ENCODE results near the gene CCDC148. TPM values are rescaled to one million over a fixed set of nuclear protein-coding genes. Genes with fewer than 3 reads are reported as not detected.

Gene CCDC148
- total RNA-seq, 2 experiments from 2014 or later = not detected

DNA sequence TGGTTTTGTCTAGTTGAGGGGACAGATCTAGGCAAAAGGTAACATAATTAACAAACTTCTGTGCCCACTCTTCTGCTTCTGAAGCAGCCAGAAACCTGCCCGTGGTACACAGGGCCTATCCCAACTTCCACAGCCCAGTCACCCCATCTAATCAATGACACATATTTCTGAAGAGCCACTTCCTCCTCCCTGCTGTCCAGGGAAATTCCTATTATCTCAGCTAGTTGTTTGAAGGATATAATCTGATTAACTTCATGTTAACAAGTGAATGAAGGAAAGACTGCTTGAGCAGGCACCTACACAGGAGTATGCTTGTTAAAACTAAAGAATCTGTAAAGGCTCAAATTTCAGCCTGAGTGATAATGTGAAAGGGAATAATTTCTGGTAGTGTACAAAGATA is 61.4 kb downstream of the CCDC148 start:
- no peak overlapping the region for H3K27ac Mint-ChIP-seq
- TF ChIP-seq, protein P1, sequence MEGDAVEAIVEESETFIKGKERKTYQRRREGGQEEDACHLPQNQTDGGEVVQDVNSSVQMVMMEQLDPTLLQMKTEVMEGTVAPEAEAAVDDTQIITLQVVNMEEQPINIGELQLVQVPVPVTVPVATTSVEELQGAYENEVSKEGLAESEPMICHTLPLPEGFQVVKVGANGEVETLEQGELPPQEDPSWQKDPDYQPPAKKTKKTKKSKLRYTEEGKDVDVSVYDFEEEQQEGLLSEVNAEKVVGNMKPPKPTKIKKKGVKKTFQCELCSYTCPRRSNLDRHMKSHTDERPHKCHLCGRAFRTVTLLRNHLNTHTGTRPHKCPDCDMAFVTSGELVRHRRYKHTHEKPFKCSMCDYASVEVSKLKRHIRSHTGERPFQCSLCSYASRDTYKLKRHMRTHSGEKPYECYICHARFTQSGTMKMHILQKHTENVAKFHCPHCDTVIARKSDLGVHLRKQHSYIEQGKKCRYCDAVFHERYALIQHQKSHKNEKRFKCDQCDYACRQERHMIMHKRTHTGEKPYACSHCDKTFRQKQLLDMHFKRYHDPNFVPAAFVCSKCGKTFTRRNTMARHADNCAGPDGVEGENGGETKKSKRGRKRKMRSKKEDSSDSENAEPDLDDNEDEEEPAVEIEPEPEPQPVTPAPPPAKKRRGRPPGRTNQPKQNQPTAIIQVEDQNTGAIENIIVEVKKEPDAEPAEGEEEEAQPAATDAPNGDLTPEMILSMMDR (IDR thresholded peaks at IDR 0.05) = no peak
- no peak overlapping the region for H3K4me3 Mint-ChIP-seq
- no peaks in the 10 kb centered on the region for H3K36me3 Mint-ChIP-seq (ENCODE audit: low read depth)
- peaks cover 22% of the 10 kb centered on the region for H3K27me3 Mint-ChIP-seq
- peaks cover 7% of the 10 kb centered on the region for H3K4me1 Mint-ChIP-seq (ENCODE audit: low read depth)
- no peaks in the 10 kb centered on the region for H3K9me3 Mint-ChIP-seq
- CTCF ChIA-PET = no interaction called here
- no peak for DNase-seq
- ATAC-seq = no peak
- POLR2A ChIA-PET = no interaction called here
- intact Hi-C loops (cut with micrococcal nuclease) = no loop called here

DNA sequence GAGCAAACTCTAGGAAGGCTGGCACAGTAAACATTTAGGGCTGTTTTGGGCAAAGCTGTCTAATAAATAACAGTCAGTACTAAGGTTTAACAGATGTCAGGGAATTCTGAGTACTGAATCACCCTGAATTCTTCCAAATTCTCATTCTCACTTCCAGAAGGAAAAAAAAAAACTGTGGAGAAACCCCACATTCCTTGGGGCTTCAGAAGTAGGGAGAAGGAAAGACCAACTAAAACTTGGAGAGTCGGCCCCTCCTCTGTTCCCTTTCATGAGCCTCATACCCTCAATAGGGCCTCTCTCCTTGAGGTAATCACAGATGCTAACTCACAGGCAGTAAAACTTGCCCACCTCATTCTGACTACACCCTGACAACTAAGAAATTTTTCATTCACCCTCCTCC is 62.1 kb downstream of the CCDC148 start:
- POLR2A ChIA-PET = no interaction called here
- no peak overlapping the region for H3K4me3 Mint-ChIP-seq
- CTCF ChIA-PET = no interaction called here
- intact Hi-C loops (cut with micrococcal nuclease) = no loop called here
- no peaks in the 10 kb centered on the region for H3K36me3 Mint-ChIP-seq (ENCODE audit: low read depth)
- TF ChIP-seq, protein P1 (IDR thresholded peaks at IDR 0.05) = no peak
- peaks cover 16% of the 10 kb centered on the region for H3K27me3 Mint-ChIP-seq
- no peaks in the 10 kb centered on the region for H3K9me3 Mint-ChIP-seq
- no peak for DNase-seq
- ATAC-seq = no peak
- H3K4me1 Mint-ChIP-seq (ENCODE audit: low read depth) = peaks cover 7% of the 10 kb centered on the region
- no peak overlapping the region for H3K27ac Mint-ChIP-seq

DNA sequence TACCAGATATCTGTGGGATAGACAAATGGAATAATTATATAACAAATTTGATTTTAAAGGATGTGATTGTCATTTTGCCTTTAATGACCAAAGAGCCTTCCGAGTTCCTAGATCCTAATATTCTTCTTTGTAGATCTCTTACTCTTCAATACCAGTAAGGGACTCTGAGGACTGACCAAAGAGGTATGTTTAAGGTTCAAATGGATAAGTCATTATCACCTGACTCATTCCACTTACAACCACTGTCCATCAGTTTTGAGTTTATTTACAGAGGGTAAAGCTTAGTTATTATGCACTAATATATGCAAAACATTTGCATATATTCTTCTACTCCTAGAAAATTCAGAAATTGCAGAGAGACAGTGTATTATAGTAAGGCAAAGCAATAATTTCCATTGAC is 62.7 kb downstream of the CCDC148 start:
- POLR2A ChIA-PET = interaction anchor here (0.6 kb wide), 1 partner anchor 1118 kb away, joined by 3 read pairs; no protein-coding TSS in a partner anchor
- Mint-ChIP-seq H3K27ac (no peak overlapping the region), H3K4me1 (ENCODE audit: low read depth) (peaks cover 7% of the 10 kb centered on the region), H3K36me3 (ENCODE audit: low read depth) (no peaks in the 10 kb centered on the region), H3K9me3 (no peaks in the 10 kb centered on the region), H3K27me3 (peaks cover 14% of the 10 kb centered on the region), H3K4me3 (no peak overlapping the region)
- intact Hi-C loops (cut with micrococcal nuclease) = no loop called here
- CTCF ChIA-PET = no interaction called here
- ATAC-seq (no peak), DNase-seq (no peak)
- TF ChIP-seq, protein P1 (IDR thresholded peaks at IDR 0.05) = no peak

DNA sequence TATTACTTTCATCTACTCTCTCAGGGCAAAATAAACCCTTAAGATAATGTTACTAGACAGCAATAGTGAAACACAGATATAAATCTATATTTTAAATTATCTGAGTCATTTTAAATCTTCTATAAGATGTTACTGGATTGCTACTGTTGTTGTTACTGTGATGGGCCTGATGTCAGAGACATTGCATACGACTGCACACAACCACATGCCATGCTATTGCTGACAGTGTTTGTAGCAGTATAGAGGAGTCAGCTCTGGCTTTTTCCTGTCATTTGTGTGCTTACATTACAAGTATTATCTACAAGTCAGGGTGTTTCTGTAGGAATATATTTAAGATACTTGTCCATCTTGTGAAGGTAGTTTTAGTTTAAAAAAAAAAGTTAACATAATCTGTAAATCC is 63.9 kb downstream of the CCDC148 start:
- peaks cover 7% of the 10 kb centered on the region for H3K4me1 Mint-ChIP-seq (ENCODE audit: low read depth)
- H3K27me3 Mint-ChIP-seq = peaks cover 6% of the 10 kb centered on the region
- H3K9me3 Mint-ChIP-seq = no peaks in the 10 kb centered on the region
- DNase-seq (no peak), ATAC-seq (no peak)
- no peak overlapping the region for H3K4me3 Mint-ChIP-seq
- TF ChIP-seq, protein P1 (IDR thresholded peaks at IDR 0.05) = no peak
- no peaks in the 10 kb centered on the region for H3K36me3 Mint-ChIP-seq (ENCODE audit: low read depth)
- ChIA-PET CTCF (no interaction called here), POLR2A (no interaction called here)
- no peak overlapping the region for H3K27ac Mint-ChIP-seq
- intact Hi-C loops (cut with micrococcal nuclease) = no loop called here

DNA sequence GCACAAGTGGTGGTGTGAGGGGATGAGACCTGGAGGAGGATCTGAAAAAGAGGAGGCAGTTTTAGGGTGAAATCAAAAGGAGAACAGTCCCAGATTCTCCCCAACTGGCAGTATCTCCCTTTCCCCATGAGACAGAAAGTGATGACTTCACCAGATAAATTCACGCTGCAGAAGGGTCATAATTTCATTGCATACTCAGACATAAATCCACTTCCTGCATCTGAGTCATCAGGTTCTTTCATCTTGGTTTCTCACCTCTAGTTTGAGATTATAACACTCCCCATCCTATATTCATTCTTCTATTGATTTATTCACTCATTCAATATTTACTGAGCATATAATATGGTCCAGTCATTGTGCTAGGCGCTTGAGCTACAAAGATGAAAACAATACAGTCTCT is 64.7 kb downstream of the CCDC148 start:
- peak; percentile 96 for ATAC-seq
- peaks cover 7% of the 10 kb centered on the region for H3K27me3 Mint-ChIP-seq
- H3K9me3 Mint-ChIP-seq = no peaks in the 10 kb centered on the region
- H3K27ac Mint-ChIP-seq = peak overlapping the region; percentile 21
- TF ChIP-seq, protein P1 (IDR thresholded peaks at IDR 0.05) = no peak
- H3K36me3 Mint-ChIP-seq (ENCODE audit: low read depth) = no peaks in the 10 kb centered on the region
- intact Hi-C loops (cut with micrococcal nuclease) = no loop called here
- ChIA-PET POLR2A (no interaction called here), CTCF (no interaction called here)
- no peak overlapping the region for H3K4me3 Mint-ChIP-seq
- H3K4me1 Mint-ChIP-seq (ENCODE audit: low read depth) = peaks cover 7% of the 10 kb centered on the region
- DNase-seq = no peak

Measured in activated CD8-positive, alpha-beta T cell treated with anti-CD3 and anti-CD28 coated beads for 36 hours (primary cell).